PC-9 (cell line): Measurements from ENCODE around the gene RRM2. TPM values are rescaled to one million over a fixed set of nuclear protein-coding genes. Genes with fewer than 3 reads are reported as not detected.

Source experiments
- BruUV-seq: library from RNA; stranded (reverse); fragments of 400-500 nt; replicated peaks from 2 replicates; lab custom pipeline; 2021; lab: Mats Ljungman, UMichigan
- CTCF ChIA-PET: fragments of 300-600 bp; sonication (Branson Sonifier 250); formaldehyde crosslinking; loops from one replicate; lab custom pipeline; 2022; ENCODE audit warnings: antibody characterized with exemption; lab: Charles Lee
- POLR2A ChIA-PET: fragments of 300-600 bp; sonication (Branson Sonifier 250); formaldehyde crosslinking; loops from one replicate; lab custom pipeline; 2022; ENCODE audit warnings: antibody characterized with exemption; ENCODE audit not compliant: unreplicated experiment; lab: Charles Lee
- DNase-seq, 2 experiments: peaks; one replicate each; pipeline versions ENCODE4 v3.0.0 to v3.0.0-alpha.2; 2015 to 2022; ENCODE audit warnings: mixed read lengths in 1 of 2
- H2AFZ ChIP-seq: fragments of 200-600 bp; sonication (generic); 2 replicates; pipeline ENCODE4 v1.8.1; 2017; ENCODE audit warnings: antibody characterized with exemption
- H3F3A ChIP-seq: fragments of 200-600 bp; sonication (generic); 2 replicates; pipeline ENCODE4 v1.8.1; 2017; ENCODE audit warnings: antibody characterized with exemption, mild to moderate bottlenecking, low read depth; ENCODE audit not compliant: insufficient read depth
- H3K27ac ChIP-seq: fragments of 200-600 bp; sonication (generic); 2 replicates; pipeline ENCODE4 v1.6.1; 2016; ENCODE audit warnings: mixed run types
- H3K27me3 ChIP-seq: fragments of 200-600 bp; sonication (generic); 2 replicates; pipeline ENCODE4 v1.6.1; 2016; ENCODE audit warnings: low read depth, mixed run types; ENCODE audit not compliant: insufficient read depth
- H3K36me3 ChIP-seq: fragments of 200-600 bp; sonication (generic); 2 replicates; pipeline ENCODE4 v1.6.1; 2016; ENCODE audit warnings: low read depth, mixed run types
- H3K4me1 ChIP-seq: fragments of 200-600 bp; sonication (generic); replicated peaks from 2 replicates; pipeline ENCODE4 v1.6.1; 2016; ENCODE audit warnings: mixed run types; ENCODE audit not compliant: insufficient read depth
- H3K4me2 ChIP-seq: fragments of 200-600 bp; sonication (generic); 2 replicates; pipeline ENCODE4 v1.6.1; 2017; ENCODE audit warnings: mixed run types
- H3K4me3 ChIP-seq: fragments of 200-600 bp; sonication (generic); 2 replicates; pipeline ENCODE4 v1.6.1; 2016; ENCODE audit warnings: mixed run types
- H3K79me2 ChIP-seq: fragments of 200-600 bp; sonication (generic); 2 replicates; pipeline ENCODE4 v1.6.1; 2017; ENCODE audit warnings: low read depth, mixed run types
- H3K9me2 ChIP-seq: fragments of 200-600 bp; sonication (generic); 2 replicates; pipeline ENCODE4 v1.8.1; 2017; ENCODE audit warnings: mild to moderate bottlenecking; ENCODE audit not compliant: insufficient read depth
- H3K9me3 ChIP-seq: fragments of 200-600 bp; sonication (generic); 2 replicates; pipeline ENCODE4 v1.8.1; 2016; ENCODE audit warnings: low read depth; ENCODE audit not compliant: insufficient read depth
- H4K20me1 ChIP-seq: fragments of 200-600 bp; sonication (generic); 2 replicates; pipeline ENCODE4 v1.8.1; 2017; ENCODE audit not compliant: insufficient read depth
- EZH2 ChIP-seq: fragments of 200-600 bp; sonication (generic); IDR thresholded peaks from 2 replicates; pipeline ENCODE4 v1.8.0; 2017; ENCODE audit warnings: antibody characterized with exemption, low read depth
- intact Hi-C: fragments of 100-400 bp; cut with micrococcal nuclease; formaldehyde crosslinking; loops from one replicate; pipeline ENCODE4 v1.10.0; 2022; ENCODE audit not compliant: unreplicated experiment
- total RNA-seq: library from RNA; stranded (reverse); gene quantifications from 2 replicates; pipeline ENCODE4 v1.2.3, GENCODE V29; 2021
- TF ChIP-seq, protein P1 (sequence below): fragments of 200-600 bp; sonication (generic); conservative IDR thresholded peaks from 2 replicates; pipeline ENCODE4 v1.6.1; 2017; ENCODE audit warnings: mixed run types, antibody characterized with exemption, mild to moderate bottlenecking, moderate library complexity

RRM2 gene
- total RNA-seq, 1 experiment from 2014 or later: 105 TPM

DNA sequence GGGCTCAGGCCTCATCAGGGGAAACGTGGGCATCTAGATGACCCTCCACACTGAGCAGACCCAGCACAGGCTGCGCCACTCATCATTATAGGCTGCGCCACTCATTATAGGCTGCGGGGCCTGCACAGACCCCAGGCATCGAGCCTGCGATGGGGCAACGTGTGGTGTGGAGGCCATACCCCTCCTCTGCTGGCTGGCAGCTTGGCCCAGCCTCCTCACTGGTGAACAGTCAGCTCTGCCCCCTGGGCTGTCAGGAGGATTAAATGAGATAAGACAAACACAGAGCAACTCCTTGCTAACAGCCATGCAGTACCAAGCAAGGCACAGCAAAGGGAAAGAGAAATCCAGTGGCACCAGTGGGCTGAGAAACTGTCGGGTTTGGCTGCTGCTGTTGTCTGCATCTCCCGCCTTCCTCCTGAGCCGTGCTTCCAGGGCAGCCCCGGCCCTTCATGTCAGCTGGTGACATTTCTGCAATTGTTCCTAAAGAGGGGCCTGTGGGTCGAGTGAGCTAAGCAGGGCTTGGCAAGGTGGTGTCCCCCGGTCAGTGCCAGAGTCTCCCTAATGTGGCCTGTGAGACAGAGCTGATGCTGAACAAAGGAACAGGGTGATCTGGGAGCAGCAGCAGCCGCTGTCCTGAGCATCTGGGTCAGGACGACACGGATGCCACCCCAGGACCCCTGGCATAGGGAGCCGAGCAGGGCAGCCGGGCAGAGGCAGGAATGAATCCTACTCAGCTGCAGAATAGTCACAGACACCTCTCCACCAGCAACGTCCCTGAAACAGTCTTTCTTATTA is 48.7 kb downstream of the RRM2 start:
- no peak for DNase-seq
- H3K4me2 ChIP-seq: no peak overlapping the region
- no peaks in the 10 kb centered on the region for H3K4me1 ChIP-seq
- no peaks in the 10 kb centered on the region for H4K20me1 ChIP-seq
- no peaks in the 10 kb centered on the region for H3F3A ChIP-seq
- POLR2A ChIA-PET: no interaction called here
- H3K9me3 ChIP-seq: no peaks in the 10 kb centered on the region
- H3K27me3 ChIP-seq: no peaks in the 10 kb centered on the region
- H3K36me3 ChIP-seq: no peaks in the 10 kb centered on the region
- CTCF ChIA-PET: no interaction called here
- H3K27ac ChIP-seq: no peak overlapping the region
- BruUV-seq: no TSS peak
- H3K9me2 ChIP-seq: no peaks in the 10 kb centered on the region
- intact Hi-C loops: no loop called here
- TF ChIP-seq EZH2: no peak
- TF ChIP-seq, protein P1, sequence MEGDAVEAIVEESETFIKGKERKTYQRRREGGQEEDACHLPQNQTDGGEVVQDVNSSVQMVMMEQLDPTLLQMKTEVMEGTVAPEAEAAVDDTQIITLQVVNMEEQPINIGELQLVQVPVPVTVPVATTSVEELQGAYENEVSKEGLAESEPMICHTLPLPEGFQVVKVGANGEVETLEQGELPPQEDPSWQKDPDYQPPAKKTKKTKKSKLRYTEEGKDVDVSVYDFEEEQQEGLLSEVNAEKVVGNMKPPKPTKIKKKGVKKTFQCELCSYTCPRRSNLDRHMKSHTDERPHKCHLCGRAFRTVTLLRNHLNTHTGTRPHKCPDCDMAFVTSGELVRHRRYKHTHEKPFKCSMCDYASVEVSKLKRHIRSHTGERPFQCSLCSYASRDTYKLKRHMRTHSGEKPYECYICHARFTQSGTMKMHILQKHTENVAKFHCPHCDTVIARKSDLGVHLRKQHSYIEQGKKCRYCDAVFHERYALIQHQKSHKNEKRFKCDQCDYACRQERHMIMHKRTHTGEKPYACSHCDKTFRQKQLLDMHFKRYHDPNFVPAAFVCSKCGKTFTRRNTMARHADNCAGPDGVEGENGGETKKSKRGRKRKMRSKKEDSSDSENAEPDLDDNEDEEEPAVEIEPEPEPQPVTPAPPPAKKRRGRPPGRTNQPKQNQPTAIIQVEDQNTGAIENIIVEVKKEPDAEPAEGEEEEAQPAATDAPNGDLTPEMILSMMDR: no peak
- no peak overlapping the region for H2AFZ ChIP-seq
- H3K79me2 ChIP-seq: no peaks in the 10 kb centered on the region
- H3K4me3 ChIP-seq: no peak overlapping the region

GRCh38 chr2:10172033-10172871 is 49.7 kb downstream of the RRM2 start:
- no peak overlapping the region for H3K4me3 ChIP-seq
- BruUV-seq: no TSS peak
- TF ChIP-seq, protein P1: no peak
- TF ChIP-seq EZH2: no peak
- no peaks in the 10 kb centered on the region for H3K4me1 ChIP-seq
- no peaks in the 10 kb centered on the region for H3F3A ChIP-seq
- no peaks in the 10 kb centered on the region for H3K36me3 ChIP-seq
- CTCF ChIA-PET: no interaction called here
- no peak overlapping the region for H2AFZ ChIP-seq
- intact Hi-C loops: no loop called here
- POLR2A ChIA-PET: no interaction called here
- no peak overlapping the region for H3K27ac ChIP-seq
- H3K4me2 ChIP-seq: no peak overlapping the region
- no peaks in the 10 kb centered on the region for H3K9me3 ChIP-seq
- no peak for DNase-seq
- no peaks in the 10 kb centered on the region for H3K9me2 ChIP-seq
- no peaks in the 10 kb centered on the region for H3K79me2 ChIP-seq
- no peaks in the 10 kb centered on the region for H4K20me1 ChIP-seq
- H3K27me3 ChIP-seq: no peaks in the 10 kb centered on the region

- H3F3A ChIP-seq: no peaks in the 10 kb centered on the region
- H3K4me3 ChIP-seq: no peak overlapping the region
- no peaks in the 10 kb centered on the region for H3K27me3 ChIP-seq
- POLR2A ChIA-PET: no interaction called here
- no peaks in the 10 kb centered on the region for H3K4me1 ChIP-seq
- no peak overlapping the region for H3K4me2 ChIP-seq
- CTCF ChIA-PET: no interaction called here
- no peaks in the 10 kb centered on the region for H4K20me1 ChIP-seq
- no peak for DNase-seq
- TF ChIP-seq, protein P1: no peak
- TF ChIP-seq EZH2: no peak
- H3K27ac ChIP-seq: no peak overlapping the region
- no peak overlapping the region for H2AFZ ChIP-seq
- H3K9me3 ChIP-seq: no peaks in the 10 kb centered on the region
- no peaks in the 10 kb centered on the region for H3K79me2 ChIP-seq
- no TSS peak for BruUV-seq
- H3K36me3 ChIP-seq: no peaks in the 10 kb centered on the region
- H3K9me2 ChIP-seq: no peaks in the 10 kb centered on the region
- intact Hi-C loops: no loop called here
Measured at GRCh38 chr2:10173258-10174005, 50.9 kb downstream of the RRM2 start.
